Esophagus muscularis mucosa (tissue), 3 donors: ENCODE data around the gene PPP2R5B.

Experiments used
- EP300 ChIP-seq: sonication (generic); formaldehyde crosslinking; IDR thresholded peaks from one replicate; pipeline ENCODE4 v1.6.1; 2017; ENCODE audit warnings: antibody characterized with exemption
- TF ChIP-seq, protein P1 (sequence below), 3 experiments: fragments of 200-600 bp in 2 of 3; fragments of 450-650 bp in 1 of 3; sonication (generic) in 2 of 3; IDR thresholded peaks; one replicate each; pipeline ENCODE4 v1.5.1; 2017 to 2019; ENCODE audit warnings: antibody characterized with exemption in 3 of 3, mild to moderate bottlenecking in 2 of 3, moderate library complexity in 1 of 3

DNA sequence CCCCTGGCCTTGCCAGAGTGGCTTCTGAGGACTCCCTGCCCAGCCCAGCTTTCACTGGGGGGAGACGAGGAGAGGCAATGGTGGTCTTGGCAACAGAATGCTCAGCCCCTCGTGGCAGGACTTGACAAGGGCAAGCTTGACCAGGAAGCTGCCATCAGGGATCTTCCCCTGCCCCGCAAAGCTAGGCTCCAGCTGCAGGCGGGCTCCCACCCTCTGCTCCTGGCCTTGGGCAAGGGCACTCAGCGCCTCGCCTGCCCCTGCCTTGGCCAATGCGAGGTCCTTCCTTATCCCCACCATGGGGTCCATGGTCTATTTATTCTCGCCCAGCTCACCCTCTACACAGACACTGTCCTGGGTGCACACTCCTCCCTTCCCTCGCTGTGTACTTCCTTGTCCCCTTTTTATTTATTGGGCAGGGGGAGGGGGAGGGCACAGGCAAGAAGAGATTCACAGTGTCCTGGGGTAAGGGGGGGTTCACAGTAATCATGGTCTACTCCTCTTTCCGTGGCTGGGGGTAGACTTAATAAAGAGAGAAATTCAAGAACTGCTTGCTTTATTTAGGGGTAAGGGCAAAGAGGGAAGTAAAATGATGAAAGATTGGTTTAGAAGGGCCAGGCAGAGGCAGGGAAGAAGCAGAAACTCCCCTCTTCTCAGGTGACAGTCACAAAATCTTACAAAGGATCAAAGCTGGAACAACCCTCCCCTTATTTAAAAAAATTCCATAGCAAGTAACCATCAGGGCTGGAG, 9.6 kb downstream of the PPP2R5B start:
- TF ChIP-seq EP300, result no peak
- TF ChIP-seq, protein P1, sequence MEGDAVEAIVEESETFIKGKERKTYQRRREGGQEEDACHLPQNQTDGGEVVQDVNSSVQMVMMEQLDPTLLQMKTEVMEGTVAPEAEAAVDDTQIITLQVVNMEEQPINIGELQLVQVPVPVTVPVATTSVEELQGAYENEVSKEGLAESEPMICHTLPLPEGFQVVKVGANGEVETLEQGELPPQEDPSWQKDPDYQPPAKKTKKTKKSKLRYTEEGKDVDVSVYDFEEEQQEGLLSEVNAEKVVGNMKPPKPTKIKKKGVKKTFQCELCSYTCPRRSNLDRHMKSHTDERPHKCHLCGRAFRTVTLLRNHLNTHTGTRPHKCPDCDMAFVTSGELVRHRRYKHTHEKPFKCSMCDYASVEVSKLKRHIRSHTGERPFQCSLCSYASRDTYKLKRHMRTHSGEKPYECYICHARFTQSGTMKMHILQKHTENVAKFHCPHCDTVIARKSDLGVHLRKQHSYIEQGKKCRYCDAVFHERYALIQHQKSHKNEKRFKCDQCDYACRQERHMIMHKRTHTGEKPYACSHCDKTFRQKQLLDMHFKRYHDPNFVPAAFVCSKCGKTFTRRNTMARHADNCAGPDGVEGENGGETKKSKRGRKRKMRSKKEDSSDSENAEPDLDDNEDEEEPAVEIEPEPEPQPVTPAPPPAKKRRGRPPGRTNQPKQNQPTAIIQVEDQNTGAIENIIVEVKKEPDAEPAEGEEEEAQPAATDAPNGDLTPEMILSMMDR (IDR thresholded peaks at IDR 0.05), result no peak
